ENCODE data around the gene PITRM1.

The PITRM1 gene

DNA sequence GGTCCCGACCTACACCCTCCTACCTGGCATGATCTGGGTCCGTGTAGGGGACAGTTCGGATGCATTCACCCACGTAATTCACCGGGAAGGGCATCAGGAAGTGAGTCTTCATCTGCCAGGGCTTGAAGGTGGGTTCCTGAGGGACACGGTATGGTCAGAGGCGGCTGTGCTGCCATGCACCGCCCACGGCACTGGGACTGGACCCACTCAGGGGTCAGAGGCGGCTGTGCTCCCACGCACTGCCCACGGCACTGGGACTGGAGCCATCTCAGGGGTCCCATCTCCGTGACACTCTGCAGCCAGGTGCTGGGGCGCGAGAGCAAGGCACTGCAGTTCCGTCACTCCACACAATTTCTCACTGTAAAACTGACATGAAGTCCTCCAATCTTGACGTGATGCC, 29.2 kb downstream of the PITRM1 start:
- DNase-seq (ENCODE audit: low read depth): no peak
- no peak overlapping the region for H3K4me3 ChIP-seq (ENCODE audit: control insufficient read depth, low read depth, low read length)
- TF ChIP-seq, protein P1, sequence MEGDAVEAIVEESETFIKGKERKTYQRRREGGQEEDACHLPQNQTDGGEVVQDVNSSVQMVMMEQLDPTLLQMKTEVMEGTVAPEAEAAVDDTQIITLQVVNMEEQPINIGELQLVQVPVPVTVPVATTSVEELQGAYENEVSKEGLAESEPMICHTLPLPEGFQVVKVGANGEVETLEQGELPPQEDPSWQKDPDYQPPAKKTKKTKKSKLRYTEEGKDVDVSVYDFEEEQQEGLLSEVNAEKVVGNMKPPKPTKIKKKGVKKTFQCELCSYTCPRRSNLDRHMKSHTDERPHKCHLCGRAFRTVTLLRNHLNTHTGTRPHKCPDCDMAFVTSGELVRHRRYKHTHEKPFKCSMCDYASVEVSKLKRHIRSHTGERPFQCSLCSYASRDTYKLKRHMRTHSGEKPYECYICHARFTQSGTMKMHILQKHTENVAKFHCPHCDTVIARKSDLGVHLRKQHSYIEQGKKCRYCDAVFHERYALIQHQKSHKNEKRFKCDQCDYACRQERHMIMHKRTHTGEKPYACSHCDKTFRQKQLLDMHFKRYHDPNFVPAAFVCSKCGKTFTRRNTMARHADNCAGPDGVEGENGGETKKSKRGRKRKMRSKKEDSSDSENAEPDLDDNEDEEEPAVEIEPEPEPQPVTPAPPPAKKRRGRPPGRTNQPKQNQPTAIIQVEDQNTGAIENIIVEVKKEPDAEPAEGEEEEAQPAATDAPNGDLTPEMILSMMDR (IDR thresholded peaks at IDR 0.05; ENCODE audit: control insufficient read depth, insufficient read depth, low read depth, low read length, missing control alignments): no peak

DNA sequence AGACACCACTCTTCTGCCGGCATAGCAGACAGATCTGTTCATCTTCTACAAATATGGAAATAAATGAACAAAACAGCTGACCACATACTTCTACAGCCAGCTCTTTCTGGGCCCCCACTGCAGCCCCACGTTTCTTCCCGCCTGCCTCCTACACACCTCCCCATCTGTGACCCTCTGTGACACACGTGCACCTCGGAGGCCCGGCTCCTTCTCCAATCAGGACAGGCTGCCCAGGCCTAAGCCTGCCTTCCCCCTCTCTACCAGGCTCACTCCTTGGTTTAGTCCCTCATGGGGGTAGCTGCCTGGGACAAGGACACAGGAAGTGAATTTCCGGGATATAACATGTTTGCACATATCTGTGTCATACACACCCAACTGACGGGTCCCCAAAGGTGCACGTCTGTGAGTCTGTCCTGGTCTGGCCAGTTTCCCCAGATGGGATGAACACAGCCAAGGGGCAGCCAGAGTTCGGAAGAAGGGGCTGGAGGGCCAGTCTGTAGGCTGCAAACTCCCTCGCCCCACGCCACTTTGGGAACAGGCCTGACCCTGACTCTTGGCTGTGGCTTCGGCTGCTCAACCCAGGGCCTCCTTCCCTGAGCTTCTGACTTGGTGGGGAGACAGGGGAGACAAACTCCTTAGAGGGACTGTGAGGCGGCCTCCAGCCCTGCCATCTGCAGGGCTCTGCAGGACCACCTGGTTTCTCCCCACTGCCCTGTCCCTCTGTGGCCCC, 30.3 kb downstream of the PITRM1 start:
- TF ChIP-seq, protein P1 (IDR thresholded peaks at IDR 0.05; ENCODE audit: control insufficient read depth, insufficient read depth, low read depth, low read length, missing control alignments): no peak
- DNase-seq (ENCODE audit: low read depth): no peak
- H3K4me3 ChIP-seq (ENCODE audit: control insufficient read depth, low read depth, low read length): no peak overlapping the region

DNA sequence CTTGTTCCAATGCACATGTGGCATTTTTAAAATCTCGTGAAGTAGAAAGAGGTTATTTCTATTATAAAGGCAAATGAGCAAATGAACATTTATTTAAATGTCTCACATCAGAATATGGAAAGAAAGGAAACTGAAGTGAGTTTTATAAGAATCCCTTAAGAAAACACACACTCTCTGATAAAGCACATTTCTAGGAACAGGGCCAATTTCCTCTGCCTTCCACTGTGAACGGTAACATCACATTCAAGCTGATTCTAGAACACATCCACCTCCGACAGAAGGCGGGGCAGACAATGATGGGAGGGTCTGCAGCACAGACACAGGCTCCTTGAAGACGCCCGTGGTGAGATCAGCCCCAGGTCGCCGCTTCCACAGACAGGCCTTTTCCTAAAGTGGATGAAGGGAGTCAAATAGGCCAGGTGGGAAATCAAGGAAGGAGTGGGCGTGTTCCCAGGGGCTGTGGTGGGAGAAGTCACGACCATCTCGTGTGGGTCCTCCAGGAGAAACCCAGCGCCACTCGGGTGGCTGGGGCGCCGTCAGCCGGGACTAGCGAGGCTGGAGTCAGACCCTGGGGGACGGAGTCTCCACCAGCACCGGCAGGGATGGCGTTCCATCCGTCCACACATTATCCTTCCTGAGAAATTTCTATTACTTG, 31.1 kb downstream of the PITRM1 start:
- no peak overlapping the region for H3K4me3 ChIP-seq (ENCODE audit: control insufficient read depth, low read depth, low read length)

GRCh38 chr10:3140280-3140679, 32.3 kb downstream of the PITRM1 start:
- DNase-seq (ENCODE audit: low read depth): no peak
- TF ChIP-seq, protein P1 (IDR thresholded peaks at IDR 0.05; ENCODE audit: control insufficient read depth, insufficient read depth, low read depth, low read length, missing control alignments): no peak
- no peak overlapping the region for H3K4me3 ChIP-seq (ENCODE audit: control insufficient read depth, low read depth, low read length)

More for the DNA sequence above, 31.1 kb downstream of the PITRM1 start:
- TF ChIP-seq, protein P1 (IDR thresholded peaks at IDR 0.05; ENCODE audit: control insufficient read depth, insufficient read depth, low read depth, low read length, missing control alignments): no peak
- no peak for DNase-seq (ENCODE audit: low read depth)

DNA sequence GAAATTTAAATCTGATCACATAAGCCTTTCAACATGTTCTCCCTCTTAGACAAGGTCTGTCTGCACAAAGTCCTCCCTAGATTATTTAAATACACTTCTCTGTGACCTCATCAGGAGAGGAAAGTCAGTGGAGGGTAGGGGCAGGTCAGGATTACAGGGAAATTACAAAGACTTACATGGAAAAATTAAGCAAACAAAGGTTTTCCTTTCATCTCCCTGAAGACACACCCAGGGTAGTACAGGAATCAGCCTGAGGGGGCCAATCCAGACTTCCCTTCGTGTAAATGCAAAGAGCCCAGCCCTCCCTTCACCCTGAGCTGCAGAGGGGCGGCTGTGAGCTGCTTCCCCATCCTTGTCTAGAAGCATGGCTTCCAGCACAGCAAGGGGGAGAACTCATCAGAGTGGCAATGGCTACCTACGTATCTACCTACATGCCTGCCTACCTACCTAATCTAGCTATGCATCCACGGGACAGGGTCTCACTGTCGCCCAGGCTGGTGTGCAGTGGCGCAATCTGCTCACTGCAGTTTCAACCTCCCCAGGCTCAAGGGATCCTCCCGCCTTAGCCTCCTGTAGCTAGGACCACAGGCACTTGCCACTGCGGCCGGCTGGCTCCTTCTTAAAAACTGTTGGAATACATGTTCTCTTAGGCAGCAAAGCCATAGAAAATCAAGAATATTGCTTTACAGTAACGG, 33.2 kb downstream of the PITRM1 start:
- TF ChIP-seq, protein P1 (IDR thresholded peaks at IDR 0.05; ENCODE audit: control insufficient read depth, insufficient read depth, low read depth, low read length, missing control alignments): no peak
- no peak for DNase-seq (ENCODE audit: low read depth)

GRCh38 chr10:3137958-3138726, 34.4 kb downstream of the PITRM1 start:
- TF ChIP-seq, protein P1 (IDR thresholded peaks at IDR 0.05; ENCODE audit: control insufficient read depth, insufficient read depth, low read depth, low read length, missing control alignments): no peak
- no peak overlapping the region for H3K4me3 ChIP-seq (ENCODE audit: control insufficient read depth, low read depth, low read length)
- no peak for DNase-seq (ENCODE audit: low read depth)

More for the DNA sequence above, 33.2 kb downstream of the PITRM1 start:
- no peak overlapping the region for H3K4me3 ChIP-seq (ENCODE audit: control insufficient read depth, low read depth, low read length)
